Thyroid gland (tissue), 4 donors: ENCODE measurements around the gene TRPM2. TPM values are rescaled to one million over a fixed set of nuclear protein-coding genes. Genes with fewer than 3 reads are reported as not detected.

Source experiments
- DNase-seq, 2 donors: peaks; one replicate each; pipeline ENCODE4 v3.0.0-alpha.2; 2019
- H3K27ac ChIP-seq, 3 donors: fragments of 200-600 bp; sonication (generic); 1 replicate in 2 of 3; 2 replicates in 1 of 3; pipeline ENCODE4 v1.5.1; 2016 to 2019; ENCODE audit warnings: mild to moderate bottlenecking in 1 of 3, moderate library complexity in 1 of 3
- H3K27me3 ChIP-seq: fragments of 200-600 bp; sonication (generic); one replicate; pipeline ENCODE4 v1.5.1; 2019
- H3K36me3 ChIP-seq, 2 donors: fragments of 200-600 bp; sonication (generic); one replicate each; pipeline ENCODE4 v1.5.1; 2016 to 2019
- H3K4me1 ChIP-seq, 2 donors: fragments of 200-600 bp; sonication (generic); one replicate each; pipeline ENCODE4 v1.5.1; 2017 to 2019
- H3K4me3 ChIP-seq, 3 donors: fragments of 200-600 bp; sonication (generic); replicated peaks in 1 of 3; 1 replicate in 2 of 3; 2 replicates in 1 of 3; pipeline ENCODE4 v1.5.1; 2016; ENCODE audit warnings: mild to moderate bottlenecking in 1 of 3
- H3K9me3 ChIP-seq: fragments of 200-600 bp; sonication (generic); one replicate; pipeline ENCODE4 v1.5.1; 2017
- CTCF ChIP-seq, 6 experiments: fragments of 200-600 bp in 3 of 6; fragments of 450-650 bp in 3 of 6; sonication (generic) in 3 of 6; IDR thresholded peaks; one replicate each; pipeline ENCODE4 v1.5.1; 2016 to 2019; ENCODE audit warnings: antibody characterized with exemption in 6 of 6, mild to moderate bottlenecking in 2 of 6, inconsistent platforms in 1 of 6, moderate library complexity in 1 of 6
- POLR2A ChIP-seq, 2 donors: fragments of 450-650 bp; IDR thresholded peaks; one replicate each; pipeline ENCODE4 v1.6.1; 2017; ENCODE audit warnings: antibody characterized with exemption in 2 of 2, mild to moderate bottlenecking in 2 of 2, moderate library complexity in 1 of 2
- whole genome bisulfite sequencing, 2 donors: methylation state at CpG; one replicate each; pipeline ENCODE4 v1.1.5; 2017; 5-methylcytosine and 5-hydroxymethylcytosine counted together
- intact Hi-C: fragments of 100-400 bp; cut with DNase I; formaldehyde crosslinking; loops from one replicate; pipeline ENCODE4 v1.15.1; 2023
- total RNA-seq, 4 donors: library from RNA; depleted of rRNA; stranded (reverse); fragments of >200 nt; gene quantifications; one replicate each; pipeline ENCODE4 v1.2.3, GENCODE V29; 2016

Gene TRPM2
- total RNA-seq, 4 donors from 2014 or later, result 0.67 to 2.6 (median 0.88) TPM

GRCh38 chr21:44441581-44442265 is 88.3 kb downstream of the TRPM2 start:
- H3K27me3 ChIP-seq, result no peaks in the 10 kb centered on the region
- intact Hi-C loops, result no loop called here
- H3K4me1 ChIP-seq, result no peaks in the 10 kb centered on the region
- no peaks in the 10 kb centered on the region for H3K9me3 ChIP-seq
- DNase-seq, result no peak
- 85 to 94% methylated on average over 2 to 6 of the region's 20 CpGs for WGBS, 2 donors
- no peak overlapping the region for H3K27ac ChIP-seq
- TF ChIP-seq POLR2A (IDR thresholded peaks at IDR 0.05) (no peak), CTCF (IDR thresholded peaks at IDR 0.05) (no peak)
- no peak overlapping the region for H3K4me3 ChIP-seq
- no peaks in the 10 kb centered on the region for H3K36me3 ChIP-seq

- no peaks in the 10 kb centered on the region for H3K27me3 ChIP-seq
- TF ChIP-seq CTCF (IDR thresholded peaks at IDR 0.05), result no peak
- no peak for TF ChIP-seq POLR2A (IDR thresholded peaks at IDR 0.05)
- DNase-seq, result no peak
- H3K4me1 ChIP-seq, result no peaks in the 10 kb centered on the region
- H3K9me3 ChIP-seq, result no peaks in the 10 kb centered on the region
- H3K27ac ChIP-seq, result no peak overlapping the region
- intact Hi-C loops, result no loop called here
- no peak overlapping the region for H3K4me3 ChIP-seq
- WGBS, 2 donors, result 73% methylated on average over 16 to 17 of the region's 19 CpGs
- H3K36me3 ChIP-seq, result no peaks in the 10 kb centered on the region
Measured at GRCh38 chr21:44442266-44443125, 89.1 kb downstream of the TRPM2 start.

- 79 to 87% methylated on average over 8 to 13 of the region's 17 CpGs for WGBS, 2 donors
- Histone ChIP-seq H3K27me3 (no peaks in the 10 kb centered on the region), H3K27ac (no peak overlapping the region), H3K36me3 (no peaks in the 10 kb centered on the region), H3K9me3 (no peaks in the 10 kb centered on the region), H3K4me1 (no peaks in the 10 kb centered on the region), H3K4me3 (no peak overlapping the region)
- TF ChIP-seq POLR2A (IDR thresholded peaks at IDR 0.05), result no peak
- TF ChIP-seq CTCF (IDR thresholded peaks at IDR 0.05), result no peak
- no peak for DNase-seq
- intact Hi-C loops, result no loop called here
Measured at GRCh38 chr21:44443291-44443890, 90.0 kb downstream of the TRPM2 start.

GRCh38 chr21:44443891-44444285 is 90.5 kb downstream of the TRPM2 start:
- no peaks in the 10 kb centered on the region for H3K4me1 ChIP-seq
- intact Hi-C loops, result no loop called here
- no peaks in the 10 kb centered on the region for H3K36me3 ChIP-seq
- no peaks in the 10 kb centered on the region for H3K9me3 ChIP-seq
- H3K27ac ChIP-seq, result no peak overlapping the region
- no peak for TF ChIP-seq CTCF (IDR thresholded peaks at IDR 0.05)
- no peak for TF ChIP-seq POLR2A (IDR thresholded peaks at IDR 0.05)
- no peak for DNase-seq
- WGBS, 2 donors, result 82 to 84% methylated on average over 4 to 10 of the region's 12 CpGs
- H3K4me3 ChIP-seq, result no peak overlapping the region
- H3K27me3 ChIP-seq, result no peaks in the 10 kb centered on the region
